22Rv1 (cell line): ENCODE results near the gene GANC.

Source experiments
- ZFX ChIP-seq: fragments of 450-650 bp; IDR thresholded peaks from 2 replicates; pipeline ENCODE4 v1.6.1; 2017; ENCODE audit warnings: antibody characterized with exemption, borderline replicate concordance
- TF ChIP-seq, protein P1 (sequence below): fragments of 450-650 bp; IDR thresholded peaks from 2 replicates; pipeline ENCODE4 v1.5.1; 2017; ENCODE audit warnings: mild to moderate bottlenecking

DNA sequence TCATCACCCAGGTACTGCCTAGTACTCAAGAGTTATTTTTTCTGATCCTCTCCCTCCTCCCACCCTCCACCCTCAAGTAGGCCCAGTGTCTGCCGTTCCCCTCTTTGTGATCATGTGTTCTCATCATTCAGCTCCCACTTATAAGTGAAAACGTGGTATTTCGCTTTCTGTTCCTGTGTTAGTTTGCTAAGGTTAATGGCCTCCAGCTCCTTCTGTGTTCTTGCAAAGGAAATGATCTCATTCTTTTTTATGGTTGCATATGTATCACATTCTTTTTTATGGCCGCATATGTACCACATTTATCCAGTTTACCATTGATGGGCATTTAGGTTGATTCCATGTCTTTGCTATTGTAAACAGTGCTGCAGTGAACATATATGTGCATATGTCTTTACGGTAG is 8.2 kb upstream of the GANC start:
- no peak for TF ChIP-seq ZFX
- TF ChIP-seq, protein P1, sequence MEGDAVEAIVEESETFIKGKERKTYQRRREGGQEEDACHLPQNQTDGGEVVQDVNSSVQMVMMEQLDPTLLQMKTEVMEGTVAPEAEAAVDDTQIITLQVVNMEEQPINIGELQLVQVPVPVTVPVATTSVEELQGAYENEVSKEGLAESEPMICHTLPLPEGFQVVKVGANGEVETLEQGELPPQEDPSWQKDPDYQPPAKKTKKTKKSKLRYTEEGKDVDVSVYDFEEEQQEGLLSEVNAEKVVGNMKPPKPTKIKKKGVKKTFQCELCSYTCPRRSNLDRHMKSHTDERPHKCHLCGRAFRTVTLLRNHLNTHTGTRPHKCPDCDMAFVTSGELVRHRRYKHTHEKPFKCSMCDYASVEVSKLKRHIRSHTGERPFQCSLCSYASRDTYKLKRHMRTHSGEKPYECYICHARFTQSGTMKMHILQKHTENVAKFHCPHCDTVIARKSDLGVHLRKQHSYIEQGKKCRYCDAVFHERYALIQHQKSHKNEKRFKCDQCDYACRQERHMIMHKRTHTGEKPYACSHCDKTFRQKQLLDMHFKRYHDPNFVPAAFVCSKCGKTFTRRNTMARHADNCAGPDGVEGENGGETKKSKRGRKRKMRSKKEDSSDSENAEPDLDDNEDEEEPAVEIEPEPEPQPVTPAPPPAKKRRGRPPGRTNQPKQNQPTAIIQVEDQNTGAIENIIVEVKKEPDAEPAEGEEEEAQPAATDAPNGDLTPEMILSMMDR, result no peak
